ENCODE results near the gene GAS1. TPM values are rescaled to one million over a fixed set of nuclear protein-coding genes. Genes with fewer than 3 reads are reported as not detected.
A peak's percentile ranks its signal among the peaks of the same experiment; 100 is the strongest.

Gene GAS1
- 304 and 307 TPM in 2 replicates for total RNA-seq
- long read RNA-seq, transcript GAS1-201 (1 exons, 2,827 nt), result major isoform, 15 of 15 reads
- long read RNA-seq, partial matches to known transcripts, result 0 of 15 reads
- long read RNA-seq, other reads (novel, unspliced or antisense), result 0 of 15 reads

DNA sequence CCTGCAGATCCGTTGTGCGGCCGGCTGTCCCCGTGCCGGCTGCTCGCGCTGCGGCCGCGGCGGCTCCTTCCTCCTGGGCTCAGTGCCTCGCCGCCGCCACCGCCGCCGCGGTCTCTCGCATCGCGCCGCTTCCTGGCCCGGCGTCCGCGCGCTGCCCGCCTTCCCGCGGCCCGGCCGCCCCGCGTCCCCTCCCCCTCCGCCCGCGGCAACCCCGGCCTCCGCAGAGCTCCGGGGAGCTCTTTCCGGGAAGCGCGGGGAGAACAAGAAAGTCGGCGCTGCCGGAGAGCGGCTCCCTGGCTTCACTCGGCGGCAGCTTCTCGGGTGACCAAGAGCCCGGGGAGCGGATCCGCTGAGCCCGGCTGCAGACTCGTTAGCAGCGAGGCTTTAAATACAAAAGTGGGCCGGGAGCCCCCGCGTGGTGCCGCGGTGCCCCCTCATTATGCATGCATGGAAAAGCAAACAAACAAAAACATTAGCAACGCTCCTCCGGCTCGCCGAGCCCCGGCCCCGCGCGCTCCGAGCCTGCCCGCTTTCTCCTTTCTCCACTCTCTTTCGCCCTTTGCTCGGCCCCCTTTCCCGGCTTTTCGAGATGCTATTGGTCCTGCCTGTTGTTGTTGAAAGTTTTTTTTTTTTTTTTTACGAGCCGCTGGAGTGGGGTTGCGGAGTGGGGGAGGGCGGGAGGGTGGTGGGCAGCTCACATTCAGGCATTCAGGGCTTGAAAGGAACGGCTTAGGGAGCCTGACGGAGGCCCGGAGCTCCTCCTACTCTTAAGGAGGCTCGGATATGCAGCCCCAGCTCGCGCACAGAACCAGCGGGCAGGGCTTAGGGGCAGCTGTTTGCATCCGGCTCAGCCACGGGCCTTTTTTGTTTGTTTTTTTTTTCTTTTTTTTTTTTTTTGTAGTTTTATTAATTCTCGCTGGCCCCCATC is at the start of gene GAS1:
Gene GAS1, minus strand, starts transcription at position 361 of the 928 bp plus-strand sequence. CDS start 727 bp downstream, outside the sequence.
- peak; percentile 98 for DNase-seq (ENCODE audit: extremely low spot score, unreplicated experiment)
- peak; percentile 16 for TF ChIP-seq CTCF (IDR thresholded peaks at IDR 0.05)
- peaks cover 31% of the 10 kb centered on the region for H3K36me3 Mint-ChIP-seq (ENCODE audit: unreplicated experiment)
- H3K4me1 Mint-ChIP-seq (ENCODE audit: unreplicated experiment), result peaks cover 35% of the 10 kb centered on the region
- peak within 1 kb of the TSS; percentile 84 for H3K4me3 Mint-ChIP-seq (ENCODE audit: unreplicated experiment)
- H3K9me3 Mint-ChIP-seq (ENCODE audit: unreplicated experiment), result peaks cover 13% of the 10 kb centered on the region
- peak within 1 kb of the TSS; percentile 89 for H3K27ac Mint-ChIP-seq (ENCODE audit: unreplicated experiment)
- H3K27me3 Mint-ChIP-seq (ENCODE audit: unreplicated experiment), result no peaks in the 10 kb centered on the region

GRCh38 chr9:86994231-86994630 is 46.9 kb upstream of the GAS1 start:
- no peak for DNase-seq (ENCODE audit: extremely low spot score, unreplicated experiment)
- Mint-ChIP-seq H3K36me3 (ENCODE audit: unreplicated experiment) (no peaks in the 10 kb centered on the region), H3K9me3 (ENCODE audit: unreplicated experiment) (no peaks in the 10 kb centered on the region), H3K4me3 (ENCODE audit: unreplicated experiment) (no peak overlapping the region), H3K27me3 (ENCODE audit: unreplicated experiment) (no peaks in the 10 kb centered on the region), H3K27ac (ENCODE audit: unreplicated experiment) (no peak overlapping the region), H3K4me1 (ENCODE audit: unreplicated experiment) (peaks cover 31% of the 10 kb centered on the region)
- TF ChIP-seq CTCF (IDR thresholded peaks at IDR 0.05), result no peak

- Mint-ChIP-seq H3K27ac (ENCODE audit: unreplicated experiment) (no peak overlapping the region), H3K36me3 (ENCODE audit: unreplicated experiment) (no peaks in the 10 kb centered on the region), H3K4me1 (ENCODE audit: unreplicated experiment) (peaks cover 31% of the 10 kb centered on the region), H3K27me3 (ENCODE audit: unreplicated experiment) (no peaks in the 10 kb centered on the region), H3K4me3 (ENCODE audit: unreplicated experiment) (no peak overlapping the region), H3K9me3 (ENCODE audit: unreplicated experiment) (no peaks in the 10 kb centered on the region)
- TF ChIP-seq CTCF (IDR thresholded peaks at IDR 0.05), result no peak
- no peak for DNase-seq (ENCODE audit: extremely low spot score, unreplicated experiment)
These were observed 46.5 kb upstream of the GAS1 start for GRCh38 chr9:86993830-86994229.

DNA sequence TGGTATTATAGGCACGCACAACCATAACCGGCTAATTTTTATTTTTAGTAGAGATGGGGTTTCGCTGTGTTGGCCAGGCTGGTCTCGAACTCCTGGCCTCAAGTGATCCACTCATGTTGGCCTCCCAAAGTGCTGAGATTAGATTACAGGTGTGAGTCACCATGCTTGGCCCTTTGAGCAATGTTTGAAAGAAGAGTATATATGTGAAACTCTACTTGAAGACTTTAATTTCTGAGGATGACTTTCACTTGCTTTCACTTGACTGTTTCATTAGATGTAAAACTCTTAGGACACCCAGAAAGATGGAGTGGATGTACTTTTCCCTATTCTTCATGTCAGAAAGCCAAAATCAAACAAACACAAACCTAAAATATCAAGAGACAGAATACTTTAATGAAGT is 43.8 kb upstream of the GAS1 start:
- H3K9me3 Mint-ChIP-seq (ENCODE audit: unreplicated experiment), result no peaks in the 10 kb centered on the region
- no peak overlapping the region for H3K4me3 Mint-ChIP-seq (ENCODE audit: unreplicated experiment)
- no peak for TF ChIP-seq CTCF (IDR thresholded peaks at IDR 0.05)
- no peak overlapping the region for H3K27ac Mint-ChIP-seq (ENCODE audit: unreplicated experiment)
- H3K27me3 Mint-ChIP-seq (ENCODE audit: unreplicated experiment), result no peaks in the 10 kb centered on the region
- no peaks in the 10 kb centered on the region for H3K36me3 Mint-ChIP-seq (ENCODE audit: unreplicated experiment)
- no peak for DNase-seq (ENCODE audit: extremely low spot score, unreplicated experiment)
- H3K4me1 Mint-ChIP-seq (ENCODE audit: unreplicated experiment), result peaks cover 28% of the 10 kb centered on the region

- H3K9me3 Mint-ChIP-seq (ENCODE audit: unreplicated experiment), result no peaks in the 10 kb centered on the region
- no peak overlapping the region for H3K27ac Mint-ChIP-seq (ENCODE audit: unreplicated experiment)
- DNase-seq (ENCODE audit: extremely low spot score, unreplicated experiment), result no peak
- H3K27me3 Mint-ChIP-seq (ENCODE audit: unreplicated experiment), result no peaks in the 10 kb centered on the region
- peaks cover 28% of the 10 kb centered on the region for H3K4me1 Mint-ChIP-seq (ENCODE audit: unreplicated experiment)
- no peak for TF ChIP-seq CTCF (IDR thresholded peaks at IDR 0.05)
- no peaks in the 10 kb centered on the region for H3K36me3 Mint-ChIP-seq (ENCODE audit: unreplicated experiment)
- H3K4me3 Mint-ChIP-seq (ENCODE audit: unreplicated experiment), result no peak overlapping the region
These were observed 43.0 kb upstream of the GAS1 start for GRCh38 chr9:86990290-86990689.

Measured in osteocyte (in vitro differentiated cells).